Endodermal cell (in vitro differentiated cells): Measurements from ENCODE around the gene FAM83F. TPM values are rescaled to one million over a fixed set of nuclear protein-coding genes. Genes with fewer than 3 reads are reported as not detected.
A peak's percentile ranks its signal among the peaks of the same experiment; 100 is the strongest.

ENCODE experiments used
- DNase-seq: peaks from one replicate; pipeline ENCODE4 v3.0.0-alpha.2; 2017
- H3K27ac ChIP-seq: 2 replicates; pipeline ENCODE4 v1.5.1; 2013; ENCODE audit warnings: mild to moderate bottlenecking, low read depth, low read length, moderate library complexity
- H3K27me3 ChIP-seq: 2 replicates; pipeline ENCODE4 v1.6.1; 2013; ENCODE audit warnings: mild to moderate bottlenecking, low read length, moderate library complexity; ENCODE audit not compliant: insufficient read depth, control insufficient read depth, poor library complexity, severe bottlenecking
- H3K36me3 ChIP-seq: 2 replicates; pipeline ENCODE4 v1.7.0; 2013; ENCODE audit warnings: mild to moderate bottlenecking, low read length, moderate library complexity; ENCODE audit not compliant: control insufficient read depth, insufficient read depth
- H3K4me1 ChIP-seq: one replicate; pipeline ENCODE4 v1.7.0; 2013; ENCODE audit warnings: low read length; ENCODE audit not compliant: control insufficient read depth, insufficient read depth
- H3K4me3 ChIP-seq: 2 replicates; pipeline ENCODE4 v1.5.1; 2013; ENCODE audit warnings: mild to moderate bottlenecking, low read length, moderate library complexity
- H3K9ac ChIP-seq: 2 replicates; pipeline ENCODE4 v1.6.1; 2013; ENCODE audit warnings: mild to moderate bottlenecking, low read length, moderate library complexity; ENCODE audit not compliant: poor library complexity, severe bottlenecking; ENCODE audit errors: extremely low read depth
- H3K9me3 ChIP-seq: 2 replicates; pipeline ENCODE4 v1.6.1; 2013; ENCODE audit warnings: mild to moderate bottlenecking, low read length, moderate library complexity; ENCODE audit not compliant: control insufficient read depth
- H3K27ac Mint-ChIP-seq: 2 replicates; pipeline ENCODE4 v1.8.0; 2020; ENCODE audit warnings: mixed read lengths
- H3K27me3 Mint-ChIP-seq: 2 replicates; pipeline ENCODE4 v1.8.0; 2021; ENCODE audit warnings: mild to moderate bottlenecking, mixed read lengths; ENCODE audit not compliant: insufficient read depth
- H3K36me3 Mint-ChIP-seq: 2 replicates; pipeline ENCODE4 v1.8.0; 2020; ENCODE audit warnings: low read depth, mixed read lengths
- H3K4me1 Mint-ChIP-seq: 2 replicates; pipeline ENCODE4 v1.8.0; 2020; ENCODE audit warnings: mixed read lengths
- H3K4me3 Mint-ChIP-seq: 2 replicates; pipeline ENCODE4 v1.8.0; 2020; ENCODE audit warnings: mild to moderate bottlenecking, moderate library complexity, mixed read lengths
- H3K9me3 Mint-ChIP-seq: 2 replicates; pipeline ENCODE4 v1.8.0; 2020; ENCODE audit warnings: mild to moderate bottlenecking, mixed read lengths
- CTCF ChIP-seq: fragments of 200-600 bp; sonication (generic); conservative IDR thresholded peaks from 2 replicates; pipeline ENCODE4 v1.5.0; 2021; ENCODE audit warnings: antibody characterized with exemption, mild to moderate bottlenecking
- WGBS, 2 experiments: methylation state at CpG; one replicate each; pipeline versions ENCODE4 v1.1.5 to v1.1.7; 2013; ENCODE audit warnings: missing lambda C conversion rate in 2 of 2, mixed read lengths in 1 of 2; ENCODE audit not compliant: insufficient coverage in 1 of 2, insufficient read length in 1 of 2; 5-methylcytosine and 5-hydroxymethylcytosine counted together
- total RNA-seq, 2 donors: library from RNA; stranded (reverse); fragmentation: NEBNext Ultra II Directional in 1 of 2; extraction: Animal tissue kit (Norgen Biotek cat#: 25700) in 1 of 2; gene quantifications; 2 replicates in 1 of 2; 3 replicates in 1 of 2; pipeline ENCODE4 v1.2.1, GENCODE V29; 2021

FAM83F gene
- total RNA-seq, 2 donors from 2014 or later = 18.9 to 34.1 TPM

GRCh38 chr22:40008726-40009291 is 14.1 kb downstream of the FAM83F start:
- DNase-seq = no peak
- H3K27me3 Mint-ChIP-seq = no peaks in the 10 kb centered on the region
- H3K4me3 Mint-ChIP-seq = peak overlapping the region; percentile 28
- H3K27me3 ChIP-seq = no peaks in the 10 kb centered on the region
- peaks cover 47% of the 10 kb centered on the region for H3K4me1 Mint-ChIP-seq
- H3K27ac Mint-ChIP-seq = peak overlapping the region; percentile 85
- H3K27ac ChIP-seq = peak overlapping the region; percentile 14
- peaks cover 19% of the 10 kb centered on the region for H3K36me3 Mint-ChIP-seq
- no peak for TF ChIP-seq CTCF
- no peak overlapping the region for H3K4me3 ChIP-seq
- H3K9me3 Mint-ChIP-seq = no peaks in the 10 kb centered on the region
- 73 to 83% methylated on average over 2 to 10 of the region's 10 CpGs for WGBS, 2 experiments
- H3K4me1 ChIP-seq = peaks cover 21% of the 10 kb centered on the region
- H3K9me3 ChIP-seq = no peaks in the 10 kb centered on the region
- no peak overlapping the region for H3K9ac ChIP-seq
- H3K36me3 ChIP-seq = no peaks in the 10 kb centered on the region

DNA sequence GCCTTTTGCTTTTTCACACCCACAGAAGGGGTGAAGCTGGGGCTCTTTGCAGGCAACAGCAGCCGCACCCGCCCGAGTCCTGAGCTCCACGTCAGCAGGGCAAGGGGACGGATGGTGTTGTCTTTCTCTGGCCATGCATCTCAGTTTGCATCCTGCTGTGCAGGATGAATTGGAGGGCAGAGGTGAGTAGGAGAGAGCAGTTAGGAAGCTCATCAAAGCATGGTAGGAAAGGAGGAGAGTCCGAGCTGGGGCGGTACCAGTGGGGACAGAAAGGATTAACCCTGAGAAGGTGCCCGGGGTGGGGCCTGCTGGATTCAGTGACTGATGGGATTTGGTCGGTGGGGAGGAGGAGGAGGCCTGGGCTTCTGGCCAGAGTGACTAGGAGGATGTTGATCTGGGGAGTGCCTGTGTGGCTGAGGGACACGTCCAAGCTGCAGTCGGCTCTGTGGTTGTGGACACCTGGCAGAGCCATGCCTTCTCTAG is 14.6 kb downstream of the FAM83F start:
- Mint-ChIP-seq H3K4me1 (peaks cover 48% of the 10 kb centered on the region), H3K9me3 (no peaks in the 10 kb centered on the region), H3K27ac (peak overlapping the region; percentile 85), H3K27me3 (no peaks in the 10 kb centered on the region), H3K4me3 (peak overlapping the region; percentile 28), H3K36me3 (peaks cover 17% of the 10 kb centered on the region)
- 19 to 34% methylated on average over 6 to 11 of the region's 11 CpGs for WGBS, 2 experiments
- H3K27me3 ChIP-seq = no peaks in the 10 kb centered on the region
- H3K4me1 ChIP-seq = peaks cover 21% of the 10 kb centered on the region
- H3K36me3 ChIP-seq = no peaks in the 10 kb centered on the region
- H3K9me3 ChIP-seq = no peaks in the 10 kb centered on the region
- no peak overlapping the region for H3K27ac ChIP-seq
- no peak overlapping the region for H3K9ac ChIP-seq
- DNase-seq = peak; percentile 90
- no peak for TF ChIP-seq CTCF
- no peak overlapping the region for H3K4me3 ChIP-seq

GRCh38 chr22:40009951-40010671 is 15.4 kb downstream of the FAM83F start:
- DNase-seq = no peak
- Histone ChIP-seq H3K9ac (no peak overlapping the region), H3K4me1 (peaks cover 26% of the 10 kb centered on the region), H3K27ac (no peak overlapping the region), H3K27me3 (no peaks in the 10 kb centered on the region), H3K4me3 (no peak overlapping the region), H3K36me3 (no peaks in the 10 kb centered on the region), H3K9me3 (no peaks in the 10 kb centered on the region)
- Mint-ChIP-seq H3K36me3 (peaks cover 15% of the 10 kb centered on the region), H3K9me3 (no peaks in the 10 kb centered on the region), H3K27ac (peak overlapping the region; percentile 85), H3K4me1 (peaks cover 50% of the 10 kb centered on the region), H3K4me3 (peak overlapping the region; percentile 28), H3K27me3 (no peaks in the 10 kb centered on the region)
- TF ChIP-seq CTCF = no peak
- WGBS, 2 experiments = 71 to 86% methylated on average over 16 to 24 of the region's 24 CpGs
